Left hindlimb (tissue), 1 donor: Measurements from ENCODE around the gene CSF3.
A peak's percentile ranks its signal among the peaks of the same experiment; 100 is the strongest.

Experiments used
- DNase-seq: peaks from one replicate; pipeline ENCODE4 v3.0.0-alpha.2; 2018

CSF3 gene

DNA sequence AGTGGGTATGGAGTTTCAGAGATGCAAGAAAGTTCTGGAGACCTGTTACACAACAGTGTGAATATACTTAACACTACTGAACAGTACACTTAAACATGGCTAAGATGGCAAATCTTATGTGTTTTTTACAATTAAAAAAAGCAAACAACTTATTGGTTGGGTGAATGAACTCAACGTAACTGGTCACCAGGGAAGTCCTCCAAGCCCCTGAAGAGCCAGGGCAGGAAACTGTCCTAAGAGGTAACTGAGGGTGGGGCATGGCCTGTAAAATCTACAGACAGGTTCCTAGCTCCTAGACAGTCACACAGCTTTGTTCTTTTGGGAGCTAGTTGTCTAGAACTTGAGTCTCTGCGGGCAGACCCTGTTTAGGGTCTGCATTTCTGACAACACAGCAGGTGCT lies 10.3 kb downstream of the CSF3 start:
- DNase-seq: no peak

DNA sequence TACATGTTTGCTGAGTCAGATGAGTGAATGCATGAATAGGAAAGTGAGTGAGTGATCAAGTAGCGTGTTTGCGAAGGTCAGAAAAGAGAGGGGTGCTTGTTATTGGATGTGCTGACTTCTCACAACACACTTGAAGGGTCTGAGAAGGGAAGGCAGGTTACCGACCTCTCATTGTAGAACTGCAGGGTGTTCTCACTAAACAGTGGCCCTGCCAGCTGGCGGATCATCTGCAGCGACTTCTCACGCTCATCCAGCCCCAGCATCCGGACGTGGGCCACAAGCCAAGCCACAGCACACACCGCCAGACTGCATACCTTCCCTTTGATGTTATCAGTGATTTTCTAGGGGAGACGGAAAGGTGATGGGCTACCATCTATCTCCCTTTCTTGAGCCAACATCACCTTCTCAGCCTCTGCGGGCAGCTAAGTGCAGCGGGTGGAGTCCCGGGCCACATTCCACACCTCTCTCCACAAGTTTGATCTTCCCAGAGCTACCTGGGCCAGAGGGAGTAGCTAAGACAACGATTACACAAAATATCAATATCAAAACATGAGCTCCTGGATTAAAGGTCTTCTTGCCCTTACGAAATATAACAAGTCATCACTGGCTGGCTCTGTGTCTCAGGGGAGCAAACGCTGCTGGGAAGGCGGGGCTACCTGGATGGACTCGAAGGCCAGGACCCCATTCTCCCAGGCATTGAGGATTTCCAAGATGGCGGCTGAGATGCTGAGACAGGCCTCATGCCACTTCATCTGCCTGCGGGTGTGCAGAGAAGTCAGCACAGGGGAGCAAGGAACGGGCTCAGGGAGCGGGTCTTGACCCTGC lies 11.0 kb downstream of the CSF3 start:
- DNase-seq: no peak

DNA sequence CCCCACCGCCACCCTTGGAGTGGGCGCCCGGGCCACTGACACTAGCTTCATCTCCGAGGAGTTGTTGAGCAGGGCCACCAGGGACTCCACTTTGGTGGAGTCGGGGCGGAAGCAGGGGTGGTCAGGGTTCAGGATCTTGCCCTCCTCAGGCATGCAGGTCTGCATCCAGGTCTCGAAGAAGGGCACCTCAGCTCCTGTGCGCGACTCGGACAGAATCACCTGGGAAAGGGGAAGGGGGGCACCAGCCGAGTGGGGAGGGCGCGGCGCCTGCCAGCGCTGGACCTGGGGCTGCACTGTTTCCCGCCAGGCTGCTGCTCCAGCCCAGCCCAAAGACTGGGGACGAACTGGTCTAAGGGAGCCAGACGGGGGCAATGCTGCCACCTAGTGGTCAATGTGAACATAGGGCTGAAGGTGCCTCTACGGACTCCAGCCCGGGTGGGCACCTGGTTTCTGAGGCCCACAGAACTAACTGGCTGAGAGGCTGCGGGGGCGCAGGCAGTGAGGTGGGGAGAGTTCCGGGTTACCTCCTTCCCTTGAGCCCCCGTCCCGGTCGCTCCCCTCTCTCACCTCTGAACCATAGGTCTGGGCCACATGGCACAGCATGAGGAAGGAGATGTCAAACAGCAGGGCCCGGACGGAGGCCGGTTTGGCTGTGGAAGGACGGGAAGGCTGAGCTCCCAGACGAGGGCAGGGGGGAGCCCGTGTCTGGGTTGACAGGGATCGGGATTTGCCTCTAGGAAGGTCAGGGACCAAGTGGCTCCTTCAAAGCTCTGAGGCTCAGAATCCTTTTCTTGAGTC lies 11.8 kb downstream of the CSF3 start:
- peak; percentile 79 for DNase-seq

DNA sequence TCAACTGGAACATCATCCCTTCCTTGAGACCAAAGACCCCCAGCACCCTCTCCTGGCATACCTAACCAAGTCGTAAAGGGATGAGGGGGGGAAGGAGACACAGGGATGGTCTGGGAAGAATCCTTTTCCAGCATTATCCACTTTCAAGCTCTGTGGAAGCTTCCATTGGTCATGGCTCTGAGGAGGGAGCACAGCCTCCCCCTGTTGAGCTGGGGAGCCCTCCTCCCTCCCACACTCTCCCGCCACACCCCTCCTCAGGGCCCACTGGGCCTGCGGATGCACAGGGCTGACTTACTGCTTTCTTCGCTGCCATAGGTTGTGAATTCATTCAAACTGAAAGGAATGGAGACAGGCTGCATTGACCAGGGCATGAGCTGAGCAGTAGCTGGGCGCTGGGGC lies 12.4 kb downstream of the CSF3 start:
- DNase-seq: no peak

DNA sequence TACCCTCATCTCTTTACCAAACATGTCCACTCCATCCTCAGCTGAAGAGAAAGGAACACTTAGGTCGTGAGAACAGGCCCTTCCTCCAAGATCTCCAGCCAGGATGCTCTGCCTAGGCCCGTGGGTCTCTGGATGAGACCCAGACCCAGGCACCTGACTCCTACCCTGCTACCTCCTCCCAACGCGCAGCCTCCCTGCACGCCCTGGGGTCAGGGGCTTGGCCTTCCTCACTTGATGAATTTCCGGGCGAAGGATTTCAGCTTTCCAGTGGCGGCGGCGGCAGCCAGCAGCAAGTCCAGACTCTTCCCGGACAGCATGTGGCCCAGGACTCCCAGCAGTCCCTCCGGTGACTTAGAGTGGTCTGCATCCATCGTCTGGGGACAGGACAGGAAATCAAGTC lies 13.4 kb downstream of the CSF3 start:
- DNase-seq: no peak

DNA sequence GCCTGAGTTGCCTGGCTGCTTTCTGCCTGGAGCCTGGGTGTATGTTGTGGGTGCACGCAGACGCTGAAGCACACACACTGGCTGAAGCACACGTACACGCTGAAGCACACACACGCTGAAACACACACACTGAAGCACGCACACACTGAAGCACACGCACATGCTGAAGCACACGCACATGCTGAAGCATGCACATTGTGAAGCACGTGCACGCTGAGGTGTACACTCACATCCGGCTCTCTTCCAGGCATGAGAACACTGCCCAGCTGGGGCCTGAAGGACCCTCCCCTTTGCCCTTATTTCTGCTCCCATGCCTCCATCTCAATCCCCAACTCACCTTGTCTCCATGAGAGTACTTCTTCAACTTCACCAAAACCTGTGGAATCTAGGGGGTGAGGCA lies 16.5 kb downstream of the CSF3 start:
- no peak for DNase-seq

DNA sequence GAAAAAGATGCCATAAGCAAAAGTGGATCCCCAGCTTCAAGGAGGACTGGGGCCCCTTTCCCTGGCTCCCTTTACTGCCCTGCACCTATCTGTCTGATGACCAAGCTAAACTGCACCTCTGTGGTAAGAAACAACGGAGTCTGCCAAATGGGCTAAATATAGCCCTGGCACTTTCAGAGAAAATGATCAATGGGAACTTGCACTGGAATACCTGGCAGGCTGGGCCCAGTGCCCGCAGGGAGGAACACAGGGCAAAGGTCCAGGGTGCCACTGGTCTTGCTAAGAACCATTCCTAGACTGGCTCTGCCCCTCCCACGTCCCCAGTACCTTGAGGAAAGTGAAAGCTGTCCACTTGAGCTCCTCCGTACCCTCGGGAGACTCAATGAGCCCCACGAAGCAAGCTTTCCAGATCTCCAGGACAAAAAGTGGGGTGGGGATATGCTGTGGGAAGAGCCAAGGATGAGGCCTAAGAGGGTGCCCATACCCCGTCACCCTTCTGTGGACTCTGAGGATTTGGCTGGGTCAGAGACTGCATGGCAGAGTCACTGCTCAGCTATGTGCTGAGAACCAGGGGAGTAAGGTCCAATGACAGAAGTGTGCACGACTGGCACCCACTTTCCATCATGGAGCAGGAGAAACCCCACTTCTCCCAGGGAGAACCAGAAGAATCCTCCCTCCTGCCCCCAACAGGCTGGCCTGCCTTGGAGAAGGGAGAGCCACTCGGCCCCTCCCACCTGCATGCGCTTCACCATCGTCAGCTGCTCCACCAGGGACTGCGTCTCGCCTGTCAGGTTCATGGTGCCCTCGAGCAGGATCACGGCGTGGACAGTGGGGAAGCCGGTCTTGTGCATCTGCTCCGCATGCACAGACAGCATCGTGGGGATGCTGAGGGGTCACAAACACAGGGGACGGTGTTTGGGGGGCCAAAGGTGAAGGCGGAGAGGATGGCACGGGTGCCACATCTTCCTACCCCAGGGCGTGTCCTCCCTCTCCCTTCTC lies 17.4 kb downstream of the CSF3 start:
- DNase-seq: no peak

DNA sequence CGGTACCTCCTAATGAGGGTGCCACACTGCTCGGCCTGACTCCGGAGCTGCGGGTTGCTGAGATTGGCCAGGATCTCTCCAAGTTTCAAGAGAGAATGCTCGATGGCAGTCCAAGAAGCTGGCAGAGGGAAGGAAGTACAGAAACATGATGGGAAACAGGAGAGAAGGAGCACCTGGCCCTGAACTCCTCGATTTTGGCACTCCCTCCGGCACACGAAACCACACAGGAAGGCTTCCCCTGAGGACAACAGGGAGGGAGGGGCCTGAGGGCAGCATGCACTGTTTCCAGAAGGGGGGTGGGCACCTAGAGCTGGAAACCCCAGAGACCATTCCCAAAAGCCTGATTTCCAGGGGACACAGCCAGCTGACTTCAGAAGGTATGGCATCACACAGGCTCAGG lies 18.1 kb downstream of the CSF3 start:
- no peak for DNase-seq

DNA sequence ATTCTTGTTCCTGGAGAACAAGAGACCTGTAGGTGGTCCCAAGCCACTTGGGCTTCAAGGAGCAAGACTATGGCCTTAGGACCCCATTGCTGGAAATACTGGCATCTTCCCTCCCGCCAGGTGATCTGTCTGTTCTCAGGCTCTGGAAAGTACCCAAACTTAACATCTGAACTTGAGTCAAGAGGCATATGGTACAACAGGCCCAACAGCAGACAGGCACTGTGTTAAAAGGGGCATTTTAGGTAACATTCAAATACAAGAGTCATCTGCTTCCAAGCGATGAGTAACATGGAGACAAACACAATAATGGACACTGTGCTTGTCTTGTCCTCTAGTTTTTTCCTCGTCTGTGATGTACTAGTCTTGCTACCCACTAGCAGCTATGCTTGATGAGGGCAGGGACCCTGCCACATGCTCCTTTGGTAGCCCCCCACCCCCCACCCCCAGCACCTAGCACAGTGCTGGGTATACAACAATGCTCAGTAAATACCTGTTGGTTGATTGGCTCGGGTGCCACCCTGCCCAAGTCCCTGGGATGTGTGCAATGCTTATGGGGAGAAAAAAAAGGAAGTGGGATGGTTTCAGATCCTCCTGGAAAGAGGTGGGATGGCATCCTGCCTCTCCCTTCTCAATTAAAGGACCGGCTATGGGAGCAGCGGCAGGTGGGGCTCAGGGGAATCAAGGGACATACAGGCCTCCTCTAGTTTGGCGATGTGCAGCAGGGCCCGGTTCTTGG lies 19.4 kb downstream of the CSF3 start:
- DNase-seq: no peak

DNA sequence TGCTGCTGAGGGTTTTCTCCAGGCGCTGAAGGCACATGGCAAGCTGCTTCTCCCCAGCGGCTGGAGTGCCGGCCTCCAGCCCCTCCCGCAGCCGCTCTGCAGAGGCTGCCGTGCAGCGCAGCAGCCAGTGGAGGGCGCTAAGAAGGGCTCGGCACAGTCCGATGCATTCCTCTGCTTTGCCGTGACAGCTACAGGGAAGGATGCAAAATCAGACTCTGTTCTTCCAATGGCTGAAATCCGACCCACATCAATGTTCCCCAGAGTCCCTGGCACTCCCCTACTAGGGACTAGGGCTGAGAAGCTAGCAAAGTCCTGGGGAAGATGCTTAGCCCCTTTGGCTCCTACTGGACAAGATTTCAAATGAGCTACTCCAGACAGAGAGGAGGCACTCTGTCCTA lies 19.9 kb downstream of the CSF3 start:
- DNase-seq: no peak

DNA sequence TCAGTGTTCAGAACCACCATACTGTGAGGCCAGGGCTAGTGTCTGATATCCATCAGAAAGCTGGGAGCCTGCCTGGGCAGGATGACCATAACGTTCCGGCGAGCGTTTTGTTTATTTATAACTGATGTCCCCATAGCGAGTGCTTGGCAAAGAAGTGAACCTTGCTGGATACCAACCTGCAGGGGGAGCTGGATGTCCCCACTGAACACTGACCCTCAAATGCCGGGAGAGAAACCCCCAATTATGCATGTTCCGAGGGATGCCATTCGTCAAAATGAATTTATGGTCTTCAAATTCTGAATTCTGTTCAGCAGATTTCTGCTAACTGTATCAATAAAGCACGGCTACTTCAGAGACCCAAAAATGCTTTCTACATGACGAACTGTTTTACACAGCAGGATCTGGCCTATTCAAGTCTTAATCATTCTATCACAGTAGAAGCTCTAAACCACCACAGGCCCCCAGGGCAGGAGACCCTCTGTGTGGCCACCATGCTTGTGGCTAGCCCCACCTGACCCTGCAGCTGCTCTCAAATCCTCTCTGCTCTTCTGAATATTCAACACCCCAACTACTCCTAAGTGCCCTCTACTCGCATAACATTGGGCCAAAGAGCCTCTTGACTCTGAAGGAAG lies 23.8 kb downstream of the CSF3 start:
- DNase-seq: peak; percentile 81

DNA sequence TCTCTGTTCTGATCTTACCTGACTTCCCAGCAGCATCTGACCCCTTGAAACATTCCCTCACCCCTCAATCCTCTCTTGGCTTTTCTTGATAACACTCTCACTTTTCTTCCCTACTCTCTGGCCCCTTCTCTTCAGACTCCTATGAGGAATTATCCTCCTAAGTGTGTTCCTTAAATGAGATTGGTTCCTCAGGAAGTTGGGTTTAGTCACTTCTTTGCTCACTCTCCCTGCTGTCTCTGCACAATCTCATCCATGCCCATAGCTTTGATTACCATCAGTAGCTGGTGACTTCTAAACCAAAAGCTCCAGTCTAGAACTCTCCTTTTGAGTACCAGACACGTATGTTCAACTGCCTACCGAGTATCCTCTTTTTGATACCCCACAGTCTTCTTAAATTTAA lies 26.0 kb downstream of the CSF3 start:
- DNase-seq: no peak

DNA sequence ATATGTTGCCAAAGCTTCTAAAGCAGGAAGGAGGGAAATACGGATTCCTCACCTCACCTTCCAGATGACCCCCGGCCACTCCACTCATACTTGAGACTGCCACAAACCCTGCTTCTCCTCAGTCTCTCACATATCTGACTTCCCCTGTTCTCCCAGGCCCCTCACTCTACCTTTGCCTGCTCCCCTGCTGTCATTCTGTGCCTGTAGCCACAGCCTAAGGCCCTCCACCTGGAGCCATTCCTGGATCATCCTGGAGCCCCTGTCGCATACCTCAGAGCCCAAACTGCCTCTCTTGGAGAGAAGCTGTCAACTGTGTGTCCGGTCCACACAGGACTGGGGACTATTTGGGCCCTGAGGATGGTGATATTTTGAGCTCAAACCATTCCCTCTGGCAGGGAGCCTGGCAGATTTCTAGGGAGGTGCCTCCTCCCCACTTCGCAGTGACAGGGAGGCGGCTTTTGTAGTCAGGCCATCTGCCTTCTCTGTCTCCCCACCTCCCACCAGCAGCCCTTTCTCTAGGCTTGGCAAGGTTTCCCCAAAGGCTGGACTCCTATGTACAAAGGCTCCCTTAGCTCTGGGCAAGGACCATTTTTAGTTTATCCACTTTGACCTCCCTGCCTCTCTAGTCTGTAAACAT lies 41.3 kb downstream of the CSF3 start:
- no peak for DNase-seq

DNA sequence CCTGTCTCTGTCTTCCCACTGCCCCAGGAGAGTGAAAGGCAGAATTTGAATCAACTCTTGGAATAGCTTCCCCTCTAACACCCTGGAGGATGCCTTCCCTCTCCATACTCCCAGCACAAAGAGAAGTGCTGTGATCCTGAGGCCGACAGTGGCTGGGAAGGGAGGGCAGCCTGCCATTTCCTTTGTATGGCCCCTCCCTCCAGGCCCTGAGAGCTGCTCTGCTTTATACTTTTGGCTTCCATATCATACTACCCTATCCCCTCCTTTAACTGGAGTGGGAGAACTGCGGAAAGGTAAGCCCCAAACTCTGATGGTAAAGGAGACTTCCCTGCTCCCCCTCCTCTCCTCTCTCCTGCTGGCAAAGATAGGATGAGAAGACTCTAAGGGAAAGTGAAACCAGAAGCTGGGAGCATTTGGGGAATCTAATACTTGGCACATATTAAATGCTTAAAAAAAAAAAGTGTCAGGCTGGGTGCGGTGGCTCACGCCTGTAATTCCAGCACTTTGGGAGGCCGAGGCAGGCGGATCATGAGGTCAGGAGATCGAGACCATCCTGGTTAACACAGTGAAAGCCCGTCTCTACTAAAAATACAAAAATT lies 43.0 kb downstream of the CSF3 start:
- no peak for DNase-seq

DNA sequence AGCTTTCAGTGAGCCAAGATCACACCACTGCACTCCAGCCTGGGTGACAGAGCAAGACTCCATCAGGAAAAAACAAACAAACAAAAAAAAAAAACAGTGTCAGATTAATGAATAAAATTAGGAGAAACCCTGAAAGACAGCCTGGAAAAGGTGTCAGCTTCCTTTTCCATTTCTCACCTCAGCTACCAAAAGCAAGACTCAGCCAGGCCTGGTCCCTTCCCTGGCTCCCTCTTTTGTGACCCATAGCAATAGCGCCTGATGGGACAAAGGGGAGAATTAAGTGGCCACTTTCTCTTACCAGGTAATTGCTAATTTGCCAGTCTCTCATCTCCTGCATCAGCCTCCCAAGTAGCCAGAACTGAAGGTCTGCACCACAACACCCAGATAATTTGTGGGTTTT lies 43.6 kb downstream of the CSF3 start:
- DNase-seq: no peak

DNA sequence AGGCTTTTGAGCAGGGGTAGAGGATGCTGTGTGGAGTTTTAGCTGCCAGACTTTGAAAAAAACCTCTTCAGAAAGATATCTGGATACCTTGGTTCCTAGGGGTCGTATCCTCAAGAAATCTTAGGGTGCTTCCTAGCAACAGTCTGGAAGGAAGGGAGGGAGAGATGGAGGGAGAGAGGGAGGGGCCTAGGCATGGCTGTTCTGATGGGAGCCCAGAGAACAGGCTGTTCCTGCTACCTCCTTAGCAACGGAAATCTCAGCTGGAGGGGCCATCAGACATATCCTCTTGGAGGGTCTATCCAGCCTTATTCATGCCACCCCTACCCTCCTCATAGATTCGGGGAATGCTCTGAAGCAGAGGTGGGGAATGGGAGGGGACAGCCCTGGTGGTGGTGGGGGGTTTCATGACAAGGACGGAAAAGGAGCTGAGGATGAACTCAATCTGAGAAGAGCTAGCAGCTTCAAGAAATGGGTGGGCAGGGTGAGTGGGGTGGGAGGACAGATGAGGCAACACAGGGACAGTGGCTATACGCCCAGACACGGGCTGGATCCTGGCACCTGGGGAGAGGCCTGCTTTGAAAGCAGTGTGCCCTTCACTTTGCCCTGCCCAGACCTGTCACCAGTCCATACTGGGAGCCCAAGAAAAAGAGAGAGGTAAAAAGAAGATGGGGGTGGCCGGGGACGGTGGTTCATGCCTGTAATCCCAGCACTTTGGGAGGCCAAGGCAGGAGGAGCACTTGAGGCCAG lies 44.7 kb downstream of the CSF3 start:
- DNase-seq: no peak

DNA sequence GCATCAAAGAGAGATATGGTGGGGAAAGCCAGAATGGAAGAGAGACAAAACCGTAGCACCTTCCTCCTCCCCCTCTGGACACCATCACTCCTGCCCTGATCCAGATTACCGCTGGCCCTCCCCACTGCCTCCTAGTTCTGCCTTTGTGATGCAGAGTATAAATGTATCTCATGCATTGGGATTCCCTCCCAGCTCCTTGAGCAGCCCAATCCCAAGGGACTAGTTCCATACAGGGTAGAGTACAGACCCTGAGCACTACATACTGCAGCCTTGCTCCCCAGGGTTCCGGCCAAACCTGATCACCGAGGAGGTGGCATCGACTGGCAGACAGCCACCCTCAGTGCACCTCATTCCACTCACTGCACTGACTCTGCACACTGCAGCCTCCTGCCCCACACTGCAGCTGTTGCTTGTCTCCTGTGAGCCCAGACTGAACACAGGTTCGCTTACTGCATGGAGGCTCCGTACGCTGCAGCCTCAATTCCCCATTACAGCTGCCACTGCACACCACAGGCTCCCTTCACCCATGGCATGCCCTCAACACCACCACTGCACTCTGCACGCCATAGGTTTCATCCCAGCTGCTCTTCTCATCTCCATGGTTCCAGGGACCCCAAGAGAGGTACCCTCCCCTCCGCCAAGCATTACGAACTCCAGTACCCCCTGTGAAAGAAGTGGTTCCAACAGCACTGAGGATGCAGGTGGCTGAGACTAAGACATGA lies 45.8 kb downstream of the CSF3 start:
- no peak for DNase-seq

DNA sequence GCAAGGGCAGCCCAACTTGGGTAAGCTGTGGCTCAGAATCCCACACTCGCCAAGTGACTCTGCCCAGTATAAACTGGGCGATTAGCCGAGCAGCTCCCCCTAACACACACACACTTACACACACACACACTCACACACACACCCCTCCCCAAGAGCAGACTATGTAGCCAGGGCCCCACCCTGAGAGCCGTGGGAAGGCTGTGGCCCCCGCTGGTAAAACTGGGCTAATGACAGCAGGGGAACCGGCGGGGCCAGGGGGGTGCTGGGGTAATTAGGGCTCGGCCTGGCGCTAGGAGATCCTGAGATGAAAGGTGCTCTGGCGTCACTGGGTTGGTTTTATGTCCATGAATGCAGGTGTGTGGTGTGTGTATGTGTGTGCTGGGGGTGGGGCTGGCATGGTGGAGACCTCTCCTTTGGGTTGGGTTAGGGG lies 46.4 kb downstream of the CSF3 start:
- no peak for DNase-seq
